ENCODE measurements around the gene ZNF654.

Gene ZNF654

GRCh38 chr3:88133711-88134263, 74.7 kb downstream of the ZNF654 start:
- DNase-seq (ENCODE audit: low read depth): no peak
- TF ChIP-seq, protein P1, sequence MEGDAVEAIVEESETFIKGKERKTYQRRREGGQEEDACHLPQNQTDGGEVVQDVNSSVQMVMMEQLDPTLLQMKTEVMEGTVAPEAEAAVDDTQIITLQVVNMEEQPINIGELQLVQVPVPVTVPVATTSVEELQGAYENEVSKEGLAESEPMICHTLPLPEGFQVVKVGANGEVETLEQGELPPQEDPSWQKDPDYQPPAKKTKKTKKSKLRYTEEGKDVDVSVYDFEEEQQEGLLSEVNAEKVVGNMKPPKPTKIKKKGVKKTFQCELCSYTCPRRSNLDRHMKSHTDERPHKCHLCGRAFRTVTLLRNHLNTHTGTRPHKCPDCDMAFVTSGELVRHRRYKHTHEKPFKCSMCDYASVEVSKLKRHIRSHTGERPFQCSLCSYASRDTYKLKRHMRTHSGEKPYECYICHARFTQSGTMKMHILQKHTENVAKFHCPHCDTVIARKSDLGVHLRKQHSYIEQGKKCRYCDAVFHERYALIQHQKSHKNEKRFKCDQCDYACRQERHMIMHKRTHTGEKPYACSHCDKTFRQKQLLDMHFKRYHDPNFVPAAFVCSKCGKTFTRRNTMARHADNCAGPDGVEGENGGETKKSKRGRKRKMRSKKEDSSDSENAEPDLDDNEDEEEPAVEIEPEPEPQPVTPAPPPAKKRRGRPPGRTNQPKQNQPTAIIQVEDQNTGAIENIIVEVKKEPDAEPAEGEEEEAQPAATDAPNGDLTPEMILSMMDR (IDR thresholded peaks at IDR 0.05; ENCODE audit: low read length, missing control alignments): no peak
- H3K4me3 ChIP-seq (replicated peaks; ENCODE audit: low read depth, low read length): no peak overlapping the region

DNA sequence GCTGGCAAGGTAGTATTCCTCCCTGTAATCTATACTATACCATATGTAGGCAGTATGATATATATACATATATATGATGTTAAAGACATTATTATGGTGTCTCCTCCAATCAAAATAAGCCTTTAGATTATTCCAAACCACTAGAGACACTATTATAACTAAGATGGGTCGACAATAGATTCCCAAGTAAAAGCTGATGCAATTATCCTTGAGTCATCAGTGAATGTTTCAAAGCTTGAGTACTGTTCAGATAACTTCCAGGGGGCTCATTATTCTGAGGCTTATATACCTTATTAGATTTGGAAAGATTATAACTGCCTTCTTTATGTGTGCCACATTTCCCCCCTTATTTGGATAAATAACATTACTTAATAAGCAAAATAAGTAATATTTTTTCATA, 78.8 kb downstream of the ZNF654 start:
- no peak overlapping the region for H3K4me3 ChIP-seq (replicated peaks; ENCODE audit: low read depth, low read length)
- peak; percentile 35 for DNase-seq (ENCODE audit: low read depth)
- TF ChIP-seq, protein P1 (IDR thresholded peaks at IDR 0.05; ENCODE audit: low read length, missing control alignments): no peak

DNA sequence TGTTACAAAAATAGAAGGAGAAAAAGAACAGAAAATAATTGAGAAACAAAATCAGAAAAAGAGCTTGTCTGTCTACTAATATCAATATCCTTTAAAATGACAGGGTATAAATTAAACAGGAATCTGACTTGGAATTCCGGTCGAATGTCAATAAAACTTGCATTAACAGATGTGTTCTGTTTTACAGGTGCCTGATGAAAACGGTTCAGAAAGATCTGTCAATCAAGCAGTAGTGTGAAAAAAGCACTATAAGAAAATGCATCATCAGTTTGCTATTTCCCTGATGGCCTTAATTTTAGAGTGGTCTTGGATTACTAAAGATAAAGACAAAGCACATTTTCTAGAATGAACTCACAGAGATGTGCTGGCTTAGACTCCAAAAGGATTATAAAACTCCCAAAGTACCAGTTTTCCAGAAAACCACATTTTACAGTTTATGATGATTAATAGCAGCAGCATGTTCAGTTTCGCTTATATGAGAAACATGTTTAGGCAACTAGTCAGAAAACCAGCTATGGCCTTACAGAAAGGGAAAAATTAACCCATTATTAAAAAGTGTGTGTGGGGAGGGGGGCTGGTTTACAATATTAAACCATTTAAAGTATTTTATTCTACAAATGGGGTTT, 82.5 kb downstream of the ZNF654 start:
- H3K4me3 ChIP-seq (replicated peaks; ENCODE audit: low read depth, low read length): no peak overlapping the region
- TF ChIP-seq, protein P1 (IDR thresholded peaks at IDR 0.05; ENCODE audit: low read length, missing control alignments): no peak
- peak; percentile 22 for DNase-seq (ENCODE audit: low read depth)

DNA sequence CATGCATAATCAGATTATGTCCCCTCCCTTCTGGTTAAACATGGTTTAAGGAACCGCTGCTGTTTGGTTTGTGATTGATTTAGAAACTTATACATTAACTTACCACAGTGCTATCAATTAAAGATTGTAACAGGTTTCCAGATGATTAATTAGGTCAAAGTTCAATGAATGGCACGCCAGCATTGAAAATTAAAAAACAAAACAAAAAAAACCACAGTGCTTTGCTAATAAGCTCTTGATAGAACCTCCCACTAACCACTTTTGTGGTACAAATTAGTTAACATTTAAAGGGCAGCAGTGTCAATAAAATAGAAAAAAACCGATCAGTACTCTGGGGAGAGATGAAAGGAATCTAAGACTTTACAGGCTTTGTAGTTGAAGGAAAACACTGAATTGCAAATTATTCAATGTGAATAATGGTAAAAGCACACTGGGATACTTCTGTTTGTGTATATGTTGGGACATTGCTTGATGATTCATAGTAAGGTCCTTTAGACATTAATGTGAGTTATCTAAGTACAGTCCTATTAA, 83.1 kb downstream of the ZNF654 start:
- TF ChIP-seq, protein P1 (IDR thresholded peaks at IDR 0.05; ENCODE audit: low read length, missing control alignments): no peak
- peak; percentile 26 for DNase-seq (ENCODE audit: low read depth)
- no peak overlapping the region for H3K4me3 ChIP-seq (replicated peaks; ENCODE audit: low read depth, low read length)

DNA sequence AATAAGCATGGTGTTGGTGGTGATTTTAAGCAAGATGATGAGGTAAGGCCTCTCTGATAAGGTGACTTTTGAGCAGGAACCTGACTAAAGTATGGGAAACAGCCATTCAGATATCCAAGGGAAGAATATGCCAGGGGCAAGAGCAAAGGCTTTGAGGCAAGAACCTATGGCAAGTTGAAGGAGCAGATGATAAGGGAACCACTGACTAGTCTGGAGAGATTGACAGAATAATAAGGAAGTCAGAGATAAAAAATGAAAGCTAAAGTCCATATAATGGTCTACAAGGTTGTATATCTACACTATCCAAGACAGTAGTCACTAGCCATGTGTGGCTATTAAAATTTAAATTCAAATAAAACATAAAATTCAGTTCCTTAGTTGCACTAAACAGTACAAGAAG, 88.2 kb downstream of the ZNF654 start:
- TF ChIP-seq, protein P1 (IDR thresholded peaks at IDR 0.05; ENCODE audit: low read length, missing control alignments): no peak
- no peak for DNase-seq (ENCODE audit: low read depth)
- H3K4me3 ChIP-seq (replicated peaks; ENCODE audit: low read depth, low read length): no peak overlapping the region

DNA sequence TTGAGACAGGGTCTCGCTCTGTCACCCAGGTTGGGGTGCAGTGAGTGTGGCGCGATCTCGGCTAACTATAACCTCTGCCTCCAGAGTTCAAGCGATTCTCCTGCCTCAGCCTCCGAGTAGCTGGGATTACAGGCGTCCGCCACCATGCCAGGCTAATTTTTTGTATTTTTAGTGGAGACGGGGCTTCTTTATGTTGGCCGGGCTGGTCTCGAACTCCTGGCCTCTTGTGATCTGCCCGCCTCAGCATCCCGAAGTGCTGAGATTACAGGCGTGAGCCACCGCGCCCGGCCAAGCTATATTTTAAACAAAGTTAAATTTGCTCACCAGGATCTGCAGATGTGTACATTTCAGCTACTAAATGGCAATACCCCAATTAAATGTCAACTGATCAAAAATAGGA, 89.6 kb downstream of the ZNF654 start:
- DNase-seq (ENCODE audit: low read depth): no peak
- peak overlapping the region; percentile 72 for H3K4me3 ChIP-seq (replicated peaks; ENCODE audit: low read depth, low read length)
- TF ChIP-seq, protein P1 (IDR thresholded peaks at IDR 0.05; ENCODE audit: low read length, missing control alignments): no peak

DNA sequence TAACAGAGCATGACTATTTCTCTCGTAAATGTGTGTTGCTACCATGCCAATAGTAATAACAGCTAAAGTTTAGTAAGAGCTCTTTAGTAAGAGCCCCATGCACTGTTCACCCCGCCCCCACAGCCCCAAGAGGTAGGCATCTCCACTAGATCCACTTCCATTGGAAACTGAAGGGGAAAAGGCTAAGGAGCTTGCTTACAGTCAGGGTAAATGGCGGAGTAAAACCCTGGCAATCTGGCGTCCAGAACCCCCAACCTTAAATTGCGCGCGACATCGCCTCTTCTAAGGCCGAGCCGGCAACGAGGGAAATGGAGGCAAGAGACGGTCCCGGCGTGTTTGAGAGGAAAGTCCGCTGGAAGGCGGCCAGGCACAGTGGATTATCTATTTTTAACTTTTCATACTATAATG, 90.0 kb downstream of the ZNF654 start:
- no peak for DNase-seq (ENCODE audit: low read depth)
- H3K4me3 ChIP-seq (replicated peaks; ENCODE audit: low read depth, low read length): peak overlapping the region; percentile 72
- TF ChIP-seq, protein P1 (IDR thresholded peaks at IDR 0.05; ENCODE audit: low read length, missing control alignments): no peak

All from fibroblast of pulmonary artery (primary cell).